Prostate gland (tissue), 2 donors: ENCODE data around the gene CAMKMT. TPM values are rescaled to one million over a fixed set of nuclear protein-coding genes. Genes with fewer than 3 reads are reported as not detected.

Experiments
- DNase-seq: peaks from one replicate; pipeline ENCODE4 v3.0.0-alpha.2; 2019; ENCODE audit warnings: low spot score
- H3K27ac ChIP-seq, 2 donors: fragments of 200-600 bp; sonication (generic); 2 replicates each; pipeline ENCODE4 v1.5.1; 2017 to 2019
- H3K27me3 ChIP-seq: fragments of 200-600 bp; sonication (generic); replicated peaks from 2 replicates; pipeline ENCODE4 v1.5.1; 2019; ENCODE audit not compliant: insufficient read depth
- H3K36me3 ChIP-seq, 2 donors: fragments of 200-600 bp; sonication (generic); 1 replicate in 1 of 2; 2 replicates in 1 of 2; pipeline versions ENCODE4 v1.5.1 to v1.8.1; 2017 to 2019
- H3K4me1 ChIP-seq: fragments of 200-600 bp; sonication (generic); replicated peaks from 2 replicates; pipeline ENCODE4 v1.5.1; 2019
- H3K4me3 ChIP-seq, 2 donors: fragments of 200-600 bp; sonication (generic); 2 replicates each; pipeline ENCODE4 v1.5.1; 2017 to 2019
- H3K9me3 ChIP-seq: fragments of 200-600 bp; sonication (generic); 2 replicates; pipeline ENCODE4 v1.5.1; 2017
- CTCF ChIP-seq, 4 experiments: fragments of 200-600 bp in 2 of 4; fragments of 450-650 bp in 2 of 4; sonication (generic) in 2 of 4; IDR thresholded peaks; 1 replicate in 3 of 4; 2 replicates in 1 of 4; pipeline ENCODE4 v1.5.1; 2016 to 2019; ENCODE audit warnings: antibody characterized with exemption in 4 of 4, mild to moderate bottlenecking in 2 of 4, moderate library complexity in 2 of 4
- POLR2A ChIP-seq: fragments of 450-650 bp; IDR thresholded peaks from one replicate; pipeline ENCODE4 v1.6.1; 2016; ENCODE audit warnings: antibody characterized with exemption, mild to moderate bottlenecking
- POLR2AphosphoS5 ChIP-seq: sonication (generic); formaldehyde crosslinking; IDR thresholded peaks from one replicate; pipeline ENCODE4 v1.6.1; 2017; ENCODE audit warnings: antibody characterized with exemption
- whole genome bisulfite sequencing: methylation state at CpG from one replicate; pipeline ENCODE4 v1.1.5; 2018; 5-methylcytosine and 5-hydroxymethylcytosine counted together
- intact Hi-C: fragments of 100-400 bp; cut with DNase I; formaldehyde crosslinking; loops from one replicate; pipeline ENCODE4 v1.14.2; 2022
- total RNA-seq, 2 donors: library from RNA; depleted of rRNA; stranded (reverse); fragments of >200 nt; gene quantifications; one replicate each; pipeline ENCODE4 v1.1.0, GENCODE V29; 2016

Gene CAMKMT
- total RNA-seq, 2 donors from 2014 or later = 5.4 to 7.6 TPM

- no peak for DNase-seq
- TF ChIP-seq CTCF (IDR thresholded peaks at IDR 0.05) = no peak
- TF ChIP-seq POLR2AphosphoS5 = no peak
- TF ChIP-seq POLR2A = no peak
- Histone ChIP-seq H3K4me1 (no peaks in the 10 kb centered on the region), H3K9me3 (no peaks in the 10 kb centered on the region), H3K4me3 (no peak overlapping the region), H3K27me3 (no peaks in the 10 kb centered on the region), H3K36me3 (no peaks in the 10 kb centered on the region), H3K27ac (no peak overlapping the region)
- WGBS = 90% methylated on average over 1 of the region's 1 CpG
- intact Hi-C loops = loop anchor here (10.0 kb wide), 1 partner anchor 442 kb away; no protein-coding TSS in a partner anchor
These were observed 125.3 kb downstream of the CAMKMT start for GRCh38 chr2:44487052-44487451.

GRCh38 chr2:44490726-44491125 is 129.0 kb downstream of the CAMKMT start:
- Histone ChIP-seq H3K4me1 (no peaks in the 10 kb centered on the region), H3K9me3 (no peaks in the 10 kb centered on the region), H3K4me3 (no peak overlapping the region), H3K27ac (no peak overlapping the region), H3K36me3 (no peaks in the 10 kb centered on the region), H3K27me3 (no peaks in the 10 kb centered on the region)
- intact Hi-C loops = no loop called here
- no peak for TF ChIP-seq POLR2AphosphoS5
- no peak for TF ChIP-seq POLR2A
- no peak for DNase-seq
- 97% methylated on average over 3 of the region's 3 CpGs for WGBS

GRCh38 chr2:44494006-44494405 is 132.3 kb downstream of the CAMKMT start:
- Histone ChIP-seq H3K27ac (no peak overlapping the region), H3K36me3 (no peaks in the 10 kb centered on the region), H3K27me3 (no peaks in the 10 kb centered on the region), H3K9me3 (no peaks in the 10 kb centered on the region), H3K4me1 (no peaks in the 10 kb centered on the region), H3K4me3 (no peak overlapping the region)
- intact Hi-C loops = no loop called here
- no peak for TF ChIP-seq CTCF (IDR thresholded peaks at IDR 0.05)
- no peak for TF ChIP-seq POLR2A
- TF ChIP-seq POLR2AphosphoS5 = no peak
- whole genome bisulfite sequencing = 96% methylated on average over 2 of the region's 2 CpGs
- no peak for DNase-seq

- no peak for TF ChIP-seq POLR2AphosphoS5
- no peak for TF ChIP-seq POLR2A
- TF ChIP-seq CTCF (IDR thresholded peaks at IDR 0.05) = no peak
- H3K36me3 ChIP-seq = no peaks in the 10 kb centered on the region
- 97% methylated on average over 3 of the region's 3 CpGs for WGBS
- no peak overlapping the region for H3K27ac ChIP-seq
- DNase-seq = no peak
- no peaks in the 10 kb centered on the region for H3K9me3 ChIP-seq
- H3K4me3 ChIP-seq = no peak overlapping the region
- no peaks in the 10 kb centered on the region for H3K4me1 ChIP-seq
- intact Hi-C loops = no loop called here
- no peaks in the 10 kb centered on the region for H3K27me3 ChIP-seq
These were observed 133.3 kb downstream of the CAMKMT start for GRCh38 chr2:44495035-44495434.

- 54% methylated on average over 1 of the region's 1 CpG for WGBS
- intact Hi-C loops = no loop called here
- Histone ChIP-seq H3K27me3 (no peaks in the 10 kb centered on the region), H3K4me1 (no peaks in the 10 kb centered on the region), H3K27ac (no peak overlapping the region), H3K4me3 (no peak overlapping the region), H3K9me3 (no peaks in the 10 kb centered on the region), H3K36me3 (no peaks in the 10 kb centered on the region)
- TF ChIP-seq POLR2A (no peak), CTCF (IDR thresholded peaks at IDR 0.05) (no peak), POLR2AphosphoS5 (no peak)
- DNase-seq = no peak
These were observed 133.8 kb downstream of the CAMKMT start for GRCh38 chr2:44495544-44495943.
